ENCODE measurements around the gene RHBDD1.

RHBDD1 gene

DNA sequence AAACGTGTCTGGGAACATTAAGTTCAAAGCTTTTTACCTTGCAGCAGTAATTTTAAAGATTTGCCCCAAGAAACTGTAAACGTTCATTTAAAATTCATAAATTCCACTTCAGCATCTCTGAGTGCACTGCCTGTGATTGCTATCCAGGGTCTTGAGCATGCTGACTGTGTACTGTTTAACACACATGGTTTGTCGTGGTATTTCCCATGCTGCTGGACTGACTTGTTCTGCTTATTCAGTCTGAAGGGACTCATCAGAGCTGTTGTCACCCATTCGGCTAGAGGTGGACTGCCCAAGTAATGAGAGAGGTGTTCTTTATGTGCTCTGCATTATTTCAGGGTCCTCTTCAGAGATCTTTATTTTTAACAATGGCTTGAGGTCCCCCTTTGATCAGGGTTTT, 53.1 kb downstream of the RHBDD1 start:
- no peak for DNase-seq

DNA sequence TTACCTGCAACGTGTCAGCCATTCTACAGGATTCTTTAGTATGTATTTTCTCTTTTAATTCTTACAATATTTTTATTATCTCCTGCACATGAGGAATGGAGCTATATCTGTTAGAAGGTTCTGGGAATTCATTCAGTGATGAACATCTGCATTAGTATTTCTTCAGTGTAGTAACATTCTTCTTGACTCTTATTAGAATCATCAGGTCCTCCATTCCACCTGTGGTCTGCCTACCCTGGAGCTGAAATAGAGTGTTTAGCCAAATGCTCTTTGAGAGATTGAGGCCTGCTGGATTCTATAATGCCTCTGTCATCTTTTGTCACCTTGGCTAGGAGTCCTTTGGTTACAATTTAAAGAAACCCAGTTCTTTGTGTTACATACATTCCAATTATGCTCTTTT, 54.4 kb downstream of the RHBDD1 start:
- no peak for DNase-seq

DNA sequence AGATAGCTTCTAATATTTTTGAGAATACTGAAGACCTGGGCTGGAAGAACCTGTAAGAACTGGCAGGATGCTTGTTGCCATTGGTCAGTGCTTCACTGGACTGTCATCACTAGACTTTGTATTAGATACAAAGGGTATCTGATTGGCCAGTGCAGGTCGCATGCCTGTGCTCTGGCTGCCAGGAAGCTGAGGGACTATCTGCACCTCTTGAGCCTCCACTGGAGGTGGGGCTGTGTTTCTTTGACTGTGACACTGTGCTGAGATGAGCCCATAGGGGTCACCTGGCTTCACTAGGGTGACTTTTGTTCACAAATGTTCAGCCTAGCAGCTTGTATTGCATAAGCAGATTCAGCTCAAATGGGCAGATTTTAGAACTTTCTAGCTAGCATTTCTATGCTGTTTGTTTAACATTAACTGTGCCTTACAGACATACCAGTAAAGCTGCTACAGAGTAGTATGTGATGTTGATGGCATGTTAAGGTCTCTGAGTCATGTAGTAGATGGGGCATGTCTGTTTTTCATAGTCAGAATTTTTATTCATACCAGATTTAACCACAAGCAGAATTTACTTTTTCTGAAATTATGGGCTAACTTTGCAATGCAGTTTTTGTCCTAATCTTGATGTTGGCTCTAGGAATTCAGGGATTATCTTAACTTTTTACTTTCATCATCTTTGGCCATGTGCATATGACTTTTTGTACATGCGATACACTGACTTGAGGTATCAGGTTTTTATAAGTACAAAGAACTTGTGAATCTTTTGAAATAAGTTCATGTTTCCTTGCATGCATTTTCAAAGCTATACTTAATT, 56.1 kb downstream of the RHBDD1 start:
- DNase-seq, result no peak

DNA sequence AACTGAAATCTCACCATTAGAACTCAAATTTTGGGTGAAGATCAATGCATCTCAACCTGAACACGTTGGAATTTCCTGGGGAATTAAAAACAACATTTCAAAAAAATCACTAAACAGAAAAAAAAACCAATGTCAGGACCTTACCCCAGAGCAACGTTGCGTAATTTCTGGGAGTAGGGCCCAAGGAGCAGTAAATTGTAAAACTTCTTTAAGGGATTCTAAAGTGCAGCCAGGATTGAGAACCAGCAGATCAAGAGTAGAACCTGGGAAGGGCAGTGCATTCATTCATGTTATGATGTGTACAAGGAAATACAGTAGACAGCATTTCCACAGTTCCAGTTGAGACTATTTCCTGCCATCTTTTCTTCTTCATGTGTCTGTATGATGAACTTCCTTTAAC, 56.9 kb downstream of the RHBDD1 start:
- no peak for DNase-seq

DNA sequence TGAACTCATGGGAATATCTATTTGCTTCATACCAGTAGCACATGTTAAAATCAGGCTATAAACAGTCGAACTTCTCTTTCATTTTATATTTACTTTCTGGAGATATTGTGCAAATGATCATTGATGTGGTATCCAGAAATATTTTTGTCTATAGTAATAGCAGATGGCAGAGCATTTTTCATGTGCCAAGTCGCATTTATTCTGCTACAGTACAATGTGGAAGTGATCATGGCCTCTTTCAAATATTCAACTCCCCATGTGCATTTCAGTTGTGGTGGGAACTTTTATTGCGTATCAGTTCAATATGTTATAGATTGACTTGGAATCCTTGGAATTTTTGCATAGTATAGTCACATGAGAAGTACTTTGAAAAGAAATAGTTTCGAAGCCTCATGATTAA, 57.4 kb downstream of the RHBDD1 start:
- no peak for DNase-seq

DNA sequence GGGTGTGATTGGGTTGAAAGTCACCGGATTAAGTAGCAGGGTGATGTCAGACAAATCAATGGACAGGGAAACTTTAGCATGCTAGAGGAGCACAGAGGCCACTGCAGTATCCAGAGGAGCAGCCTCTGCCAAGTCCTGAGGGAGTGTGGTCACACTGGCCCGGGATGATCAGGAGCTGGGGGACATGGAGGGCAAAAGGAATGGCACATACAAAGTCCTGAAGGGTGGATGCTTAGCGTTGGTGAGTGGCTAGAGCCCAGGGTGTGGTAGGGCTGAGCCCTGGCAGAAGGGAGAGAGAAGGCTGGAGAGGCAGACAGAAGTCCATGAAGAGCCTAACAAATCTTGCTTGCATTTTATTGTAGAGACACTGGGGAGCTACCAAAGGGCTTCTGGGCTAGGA, 58.9 kb downstream of the RHBDD1 start:
- DNase-seq, result no peak

DNA sequence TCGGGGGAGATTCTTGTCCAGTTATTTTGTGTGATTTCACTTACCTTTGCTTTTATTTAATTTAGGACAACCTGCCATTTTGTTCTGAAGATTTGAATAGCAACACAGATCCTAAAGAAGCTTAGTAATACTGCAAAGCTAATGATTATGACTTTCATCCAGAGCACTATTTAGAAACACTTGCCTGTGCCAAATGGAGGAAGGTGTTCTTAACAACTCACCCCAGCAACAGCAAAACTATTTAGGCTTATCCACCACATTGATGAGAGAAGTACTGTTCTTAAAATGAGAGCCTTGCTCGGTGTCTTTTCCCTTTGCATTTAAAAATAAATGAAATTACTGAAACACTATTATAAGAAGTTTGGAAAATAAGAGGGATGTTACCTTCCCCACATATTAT, 59.7 kb downstream of the RHBDD1 start:
- no peak for DNase-seq

DNA sequence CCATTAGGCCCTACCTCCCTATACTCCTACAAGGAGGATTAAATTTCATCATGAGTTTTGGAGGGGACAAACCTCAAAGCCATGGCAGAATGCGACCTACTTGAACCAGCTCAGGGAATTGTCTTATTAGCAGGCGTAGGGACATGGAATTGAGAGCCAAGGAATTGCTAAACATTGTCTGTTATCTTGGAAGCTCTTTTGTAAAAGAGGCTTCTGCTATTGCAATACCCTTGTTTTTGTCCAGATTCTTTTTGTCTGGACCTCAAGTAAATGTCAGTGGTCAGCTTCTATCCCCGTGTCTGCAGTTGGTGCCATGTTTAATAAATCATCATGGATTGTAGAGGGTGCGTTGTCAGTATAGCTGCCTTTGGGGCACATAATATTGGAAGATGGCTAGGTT, 62.3 kb downstream of the RHBDD1 start:
- no peak for DNase-seq

DNA sequence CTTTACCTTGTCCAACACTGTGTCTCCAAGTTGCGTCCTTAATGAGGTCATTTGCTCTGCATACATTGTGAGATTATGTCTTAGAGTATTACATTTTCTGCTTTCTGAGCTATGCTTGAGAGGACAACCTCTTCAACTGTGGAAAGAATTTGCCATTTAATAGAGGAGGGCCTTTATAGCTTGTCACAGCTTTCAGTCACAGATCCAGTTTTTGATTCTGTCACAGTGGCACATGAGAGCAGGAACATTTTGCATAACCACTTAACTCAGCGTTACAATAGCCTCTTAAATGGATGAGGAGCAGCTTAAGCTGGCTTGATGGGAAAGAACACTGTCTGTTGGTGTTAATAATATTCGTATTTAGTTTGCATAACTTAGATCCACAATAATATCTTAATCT, 63.0 kb downstream of the RHBDD1 start:
- no peak for DNase-seq

DNA sequence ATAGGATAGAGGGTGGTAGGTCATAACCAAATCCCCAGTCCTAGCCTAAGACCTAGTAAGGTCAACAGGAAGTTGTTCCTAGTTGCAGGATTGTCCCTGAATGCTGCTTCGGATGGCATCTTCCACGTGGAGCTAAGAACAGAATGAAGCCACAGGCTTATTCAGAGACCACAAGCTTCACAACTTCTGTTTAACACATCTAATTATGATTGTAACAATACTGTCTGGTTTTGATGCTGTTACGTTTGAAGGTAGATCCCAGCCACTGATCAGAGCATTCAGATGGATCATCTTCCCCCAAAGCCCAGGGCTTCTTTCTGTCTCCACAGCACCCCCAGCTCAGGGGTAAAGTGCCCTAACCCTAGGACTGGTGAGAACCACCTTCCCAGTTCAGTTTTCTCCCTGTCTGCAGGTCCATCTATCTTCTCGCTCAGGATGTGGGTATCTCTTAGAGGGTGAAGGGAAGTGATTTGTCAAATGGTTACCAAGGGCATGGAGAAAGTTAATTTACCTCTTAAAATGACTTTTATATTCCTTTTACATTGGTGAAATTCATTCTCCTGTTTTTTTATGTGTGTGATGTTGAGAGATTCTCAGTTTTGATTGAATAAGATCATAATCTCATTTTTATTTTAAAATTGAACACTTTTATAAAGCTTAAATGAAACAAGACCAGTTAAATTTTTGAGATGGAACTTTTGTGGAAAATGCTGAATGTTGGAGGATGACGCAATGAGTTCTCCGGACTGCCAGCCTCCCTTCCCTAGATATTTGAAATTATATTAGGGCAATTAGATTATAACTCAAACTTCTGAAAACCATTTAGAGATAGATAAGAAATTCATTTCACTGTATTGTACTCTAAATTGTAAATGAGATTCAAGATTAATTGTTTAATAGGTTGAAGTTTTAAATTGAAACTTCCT, 66.5 kb downstream of the RHBDD1 start:
- DNase-seq, result no peak

DNA sequence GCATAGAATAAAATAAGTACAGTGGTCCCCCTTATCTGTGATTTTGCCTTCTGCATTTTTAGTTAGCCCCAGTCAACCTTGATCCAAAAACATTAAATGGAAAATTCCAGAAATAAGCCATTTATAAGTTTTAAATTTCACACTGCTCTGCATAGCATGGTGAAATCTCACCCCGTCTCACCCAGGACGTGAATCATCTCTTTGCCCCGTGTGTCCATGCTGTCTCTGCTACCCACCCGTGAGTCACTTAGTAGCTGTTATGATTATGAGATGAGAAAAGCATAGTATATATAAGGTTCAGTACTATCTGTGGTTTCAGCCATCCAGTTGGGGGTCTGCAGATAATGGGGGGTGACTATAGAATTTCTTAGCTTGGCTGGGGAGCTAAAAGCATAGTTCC, 67.3 kb downstream of the RHBDD1 start:
- DNase-seq, result no peak

DNA sequence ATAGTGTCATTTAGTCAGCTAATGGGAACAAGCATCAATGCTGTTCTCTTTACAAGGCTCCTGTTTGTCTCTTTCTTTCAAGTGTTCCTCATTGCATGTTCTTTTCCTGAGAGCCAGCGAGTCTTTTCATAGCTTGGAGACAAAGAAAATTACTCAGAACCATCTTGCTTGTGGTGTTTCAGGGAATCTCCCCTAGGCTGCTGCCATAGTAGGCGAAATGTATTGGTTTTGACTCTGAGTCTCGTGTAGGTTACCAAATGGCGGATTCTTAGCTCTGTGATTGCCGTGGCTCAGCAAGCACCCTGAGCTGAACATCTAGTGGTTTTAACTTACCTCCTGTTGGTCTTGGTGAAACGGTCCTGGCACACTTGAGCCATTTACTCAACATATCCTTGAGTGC, 68.7 kb downstream of the RHBDD1 start:
- no peak for DNase-seq

DNA sequence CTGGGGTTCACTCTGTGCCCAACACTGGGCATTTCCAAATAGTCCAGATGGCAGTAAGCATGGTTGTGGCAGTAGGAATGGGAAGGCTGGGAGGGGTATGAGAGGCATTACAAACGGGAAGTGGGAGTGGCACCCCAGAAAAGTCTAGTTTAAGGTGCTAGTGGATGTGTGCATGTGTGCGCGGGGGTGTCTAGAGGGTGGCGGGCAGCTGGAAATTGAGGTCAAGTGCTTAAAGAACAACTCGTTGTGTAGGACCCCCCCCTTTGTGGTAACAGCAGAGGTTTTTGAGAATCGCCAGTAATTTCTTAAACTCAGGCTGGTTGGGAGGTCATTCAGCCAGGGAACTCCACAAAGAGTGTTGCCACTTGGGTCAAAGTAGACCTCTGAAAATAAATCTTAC, 69.9 kb downstream of the RHBDD1 start:
- no peak for DNase-seq

DNA sequence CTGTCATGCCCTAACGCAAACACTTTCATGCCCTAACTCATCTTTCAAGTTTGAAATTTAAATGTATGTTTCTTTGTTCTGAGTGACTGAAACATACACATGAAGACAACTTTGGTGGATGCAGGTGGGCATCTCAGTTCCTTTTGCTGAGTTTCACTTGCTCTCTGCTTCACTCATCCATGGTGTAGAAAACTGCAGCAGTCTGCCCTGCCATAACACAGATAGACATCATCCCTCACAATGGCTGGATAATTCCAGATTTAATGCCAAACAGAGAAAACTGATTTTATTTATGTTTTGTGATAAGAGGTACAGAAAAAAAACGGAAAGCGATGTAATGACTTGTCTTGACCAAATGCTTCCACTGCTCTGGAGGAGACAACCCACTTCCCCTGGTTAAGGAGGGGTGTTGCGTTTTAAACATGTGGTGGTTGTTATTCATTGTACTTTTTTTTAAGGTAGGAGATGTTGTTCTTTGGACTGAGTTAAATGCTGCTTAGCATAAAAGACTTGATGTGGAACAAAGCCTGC, 70.4 kb downstream of the RHBDD1 start:
- DNase-seq, result no peak

DNA sequence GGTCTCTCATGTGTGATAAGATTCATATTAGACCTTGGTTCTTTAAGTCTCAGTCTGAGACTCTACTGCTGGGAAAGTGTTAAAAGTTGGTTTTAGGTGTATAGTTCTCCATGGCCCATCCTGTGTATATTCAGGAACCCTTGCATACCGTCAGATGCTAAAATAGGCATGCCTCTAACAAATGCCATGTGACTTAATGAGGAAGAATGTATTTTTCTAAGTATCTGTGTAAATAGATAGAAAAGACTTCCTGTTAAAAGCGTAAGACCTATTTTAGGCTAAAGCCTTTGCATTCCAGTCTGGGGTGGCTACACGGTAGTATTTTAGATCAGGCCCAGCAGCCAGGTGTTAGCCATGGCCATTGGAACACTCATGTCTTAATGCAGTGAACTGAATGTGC, 73.3 kb downstream of the RHBDD1 start:
- no peak for DNase-seq

DNA sequence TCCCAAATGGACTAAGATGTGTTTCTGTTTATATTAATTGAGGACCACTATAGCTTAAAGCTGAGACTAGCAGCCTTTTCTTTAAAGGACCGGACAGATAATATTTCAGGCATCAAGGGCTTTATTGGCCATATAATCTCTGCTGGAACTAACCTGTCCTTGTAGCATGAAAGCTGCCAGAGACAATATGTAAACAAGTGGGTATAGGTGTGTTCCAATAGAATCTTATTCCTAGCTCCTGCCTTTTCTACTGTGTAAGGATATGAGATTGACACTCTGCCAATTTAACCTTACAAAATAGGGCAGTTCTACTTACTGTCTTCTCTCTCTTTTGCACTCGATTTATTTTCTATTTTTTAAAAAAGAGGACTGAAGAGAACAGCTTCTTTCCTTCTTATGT, 74.0 kb downstream of the RHBDD1 start:
- DNase-seq, result no peak

DNA sequence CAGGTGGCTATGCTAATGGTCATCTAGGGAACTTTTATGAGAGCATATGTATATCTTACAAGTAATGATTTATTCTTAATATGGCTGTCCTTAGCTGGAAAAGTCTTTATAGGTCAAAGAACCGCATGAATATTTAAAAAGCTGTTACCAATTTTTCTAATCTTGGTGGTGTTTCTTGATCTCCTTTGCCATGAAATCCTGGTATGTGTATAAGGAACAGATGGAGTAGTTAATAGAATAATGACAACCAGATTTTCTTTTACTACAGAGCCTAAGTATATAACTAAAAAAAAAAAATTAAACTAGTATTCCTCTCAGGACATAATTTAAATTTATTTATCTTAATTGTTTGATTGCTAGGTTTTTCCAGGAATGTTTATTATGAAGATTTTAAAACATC, 74.5 kb downstream of the RHBDD1 start:
- no peak for DNase-seq

DNA sequence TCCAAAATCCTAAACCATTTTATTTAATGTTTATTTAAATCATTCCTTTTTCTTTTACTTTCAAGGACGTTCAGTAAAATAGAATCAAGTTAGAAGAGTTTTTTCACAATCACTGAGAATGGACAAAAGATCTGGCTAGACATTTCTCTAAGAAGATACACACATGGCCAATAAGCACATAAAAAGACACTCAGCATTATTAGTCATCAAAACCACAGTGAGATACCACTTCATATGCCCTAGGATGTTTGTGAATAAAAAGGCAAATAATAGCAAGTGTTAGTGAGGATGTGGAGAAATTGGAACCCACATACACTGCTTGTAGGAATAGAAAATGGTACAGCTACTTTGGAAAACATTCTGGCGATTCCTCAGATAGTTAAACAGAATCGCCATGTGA, 76.1 kb downstream of the RHBDD1 start:
- no peak for DNase-seq

DNA sequence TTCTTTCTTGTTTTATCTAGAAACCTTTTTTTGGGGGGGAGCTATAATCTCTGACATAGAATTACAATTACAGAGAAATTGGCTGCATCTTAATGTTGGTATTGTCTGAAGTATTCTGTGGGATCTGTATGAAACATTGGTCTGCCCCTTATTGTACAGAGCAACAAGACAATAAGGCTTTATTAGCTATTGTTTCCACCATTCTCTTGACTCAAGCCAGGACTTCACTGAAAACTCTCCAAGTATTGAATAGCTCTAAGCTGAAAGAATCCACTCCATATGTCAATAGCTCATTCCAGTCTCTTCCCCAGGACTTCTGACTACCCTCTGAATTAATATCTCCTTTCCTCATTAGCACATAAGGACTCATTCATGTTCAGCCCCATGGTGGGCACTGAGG, 77.8 kb downstream of the RHBDD1 start:
- DNase-seq, result no peak

DNA sequence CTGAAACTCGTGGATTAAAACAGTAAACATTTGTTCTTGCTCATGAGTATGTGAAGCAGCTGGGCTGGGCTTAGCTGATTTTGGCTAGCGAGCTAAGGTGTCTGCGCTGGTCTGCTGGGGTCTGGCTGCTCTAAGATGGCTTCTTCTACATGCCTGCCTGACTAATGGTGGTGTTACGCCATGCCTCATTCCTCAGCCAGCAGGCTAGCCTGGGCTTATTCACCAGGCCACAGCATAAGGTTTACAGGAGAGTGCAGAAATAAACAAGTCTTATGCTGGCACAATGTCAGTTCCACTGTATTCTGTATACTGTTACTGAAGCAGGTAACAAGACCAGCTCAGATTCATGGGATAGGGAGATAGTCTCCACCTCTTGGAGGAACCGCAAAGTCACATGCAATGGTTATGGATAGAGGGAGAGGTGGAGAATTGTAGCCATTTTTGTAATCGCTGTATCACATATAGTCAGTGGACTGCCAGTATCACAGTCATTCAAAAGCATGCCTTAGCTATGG, 80.0 kb downstream of the RHBDD1 start:
- no peak for DNase-seq

DNA sequence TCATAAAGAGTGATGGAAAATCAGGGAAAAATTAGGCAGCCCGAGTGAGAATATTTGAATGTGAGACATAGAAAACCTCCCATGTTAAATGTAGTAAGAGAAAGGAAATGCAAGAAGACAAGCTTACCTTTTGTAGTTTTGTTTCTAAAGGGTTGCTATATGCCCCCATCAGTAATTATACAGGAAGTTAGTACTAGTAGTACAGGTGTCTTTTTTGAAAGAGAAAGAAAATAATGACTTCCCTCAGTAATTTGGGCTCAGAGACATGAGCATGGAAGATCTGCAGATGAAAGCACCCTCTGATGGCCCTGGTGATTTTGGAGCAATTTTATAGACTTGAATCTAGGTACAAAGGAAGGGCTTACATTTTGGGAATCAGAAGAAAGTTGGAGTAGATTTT, 80.8 kb downstream of the RHBDD1 start:
- no peak for DNase-seq

DNA sequence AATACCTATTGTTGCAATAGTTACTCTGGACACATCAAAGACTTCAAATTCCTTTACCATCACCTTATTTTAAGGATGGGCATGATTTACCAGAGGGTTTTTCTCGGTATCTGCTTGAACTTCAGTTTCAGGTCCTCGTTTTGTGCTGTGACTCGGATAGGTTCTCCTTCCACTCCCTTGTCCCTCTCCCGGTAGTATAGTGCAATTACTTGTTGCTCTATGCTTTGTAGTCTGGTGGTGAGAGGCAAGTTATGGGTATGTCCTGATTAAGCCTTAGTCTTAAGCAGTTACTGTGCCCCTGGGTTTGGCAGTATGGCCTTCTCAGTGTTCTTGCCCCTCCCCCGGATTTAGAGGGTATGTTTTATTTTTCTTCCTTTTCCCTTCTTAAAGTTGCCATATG, 96.6 kb downstream of the RHBDD1 start:
- no peak for DNase-seq

DNA sequence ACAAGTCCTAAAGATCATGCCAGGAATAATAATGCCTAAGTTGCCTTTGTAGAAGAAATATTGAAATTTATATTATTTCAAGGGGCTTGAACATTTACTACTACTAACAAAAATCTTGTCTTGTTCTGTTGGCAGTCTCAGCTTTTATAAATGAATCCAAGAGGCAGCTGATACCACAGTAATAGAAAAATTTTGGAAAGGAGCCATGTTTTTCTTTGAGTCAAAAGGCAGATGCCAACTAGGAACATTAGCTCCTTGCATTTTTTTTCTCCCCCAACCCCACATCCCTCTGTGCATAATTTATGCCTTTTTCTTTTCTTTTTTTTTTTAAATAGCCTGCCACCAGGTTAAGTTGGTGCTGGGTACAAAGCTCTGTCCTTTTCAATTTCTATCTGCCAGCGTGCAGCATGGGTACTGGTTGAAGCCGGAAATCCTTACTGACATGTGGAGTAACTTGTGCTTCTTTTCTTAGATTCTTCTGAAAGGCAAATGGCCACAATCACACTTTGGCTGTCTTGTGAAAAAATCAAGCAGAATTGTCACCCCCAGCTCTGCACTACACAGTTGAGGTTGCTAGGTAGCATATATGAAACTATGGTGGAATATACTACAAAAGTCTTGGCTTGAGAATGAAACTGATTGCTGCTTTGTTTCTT, 98.8 kb downstream of the RHBDD1 start:
- peak; percentile 17 to 83 for DNase-seq
